B cell (primary cell): Measurements from ENCODE around the gene TMEM107. TPM values are rescaled to one million over a fixed set of nuclear protein-coding genes. Genes with fewer than 3 reads are reported as not detected.

ENCODE experiments used
- ATAC-seq: fragments of 200-7000 bp; cut with Tn5 transposase; one replicate; pipeline ENCODE4 v1.10.0; 2021; ENCODE audit warnings: low read depth, mild to moderate bottlenecking, moderate number of reproducible peaks, moderate library complexity
- CTCF ChIA-PET: fragments of 350-600 bp; sonication (Branson Sonifier 250); formaldehyde crosslinking; loops from one replicate; lab custom pipeline; 2021; ENCODE audit warnings: antibody characterized with exemption, inconsistent platforms; lab: Charles Lee
- POLR2A ChIA-PET: fragments of 350-600 bp; sonication (Branson Sonifier 250); formaldehyde crosslinking; loops from one replicate; lab custom pipeline; 2021; ENCODE audit warnings: antibody characterized with exemption; lab: Charles Lee
- DNase-seq: peaks from one replicate; pipeline ENCODE4 v3.0.0; 2013
- H2AFZ ChIP-seq: 2 replicates; pipeline ENCODE4 v1.6.1; 2012; ENCODE audit warnings: mild to moderate bottlenecking, low read depth, low read length; ENCODE audit not compliant: insufficient read depth, poor library complexity, severe bottlenecking
- H3K27ac ChIP-seq, 2 donors: 1 replicate in 1 of 2; 2 replicates in 1 of 2; pipeline ENCODE4 v1.5.1; 2012 to 2013; ENCODE audit warnings: low read length in 2 of 2, mild to moderate bottlenecking in 2 of 2, moderate library complexity in 1 of 2
- H3K27me3 ChIP-seq, 4 experiments: fragments of 200-600 bp in 1 of 4; sonication (generic) in 1 of 4; replicated peaks in 1 of 4; 1 replicate in 2 of 4; 2 replicates in 2 of 4; pipeline versions ENCODE4 v1.6.1 to v1.7.0; 2013 to 2016; ENCODE audit warnings: low read length in 3 of 4, mild to moderate bottlenecking in 2 of 4, mixed read lengths in 1 of 4, moderate library complexity in 1 of 4; ENCODE audit not compliant: insufficient read depth in 4 of 4, control insufficient read depth in 3 of 4; ENCODE audit errors: control extremely low read depth in 1 of 4
- H3K36me3 ChIP-seq, 2 experiments: replicated peaks in 1 of 2; 1 replicate in 1 of 2; 2 replicates in 1 of 2; pipeline versions ENCODE4 v1.6.1 to v1.7.1; 2013; ENCODE audit warnings: low read length in 1 of 2; ENCODE audit not compliant: insufficient read depth in 2 of 2, control insufficient read depth in 1 of 2; ENCODE audit errors: control extremely low read depth in 1 of 2, extremely low read depth in 1 of 2
- H3K4me1 ChIP-seq, 2 donors: fragments of 200-600 bp in 1 of 2; sonication (generic) in 1 of 2; 1 replicate in 1 of 2; 2 replicates in 1 of 2; pipeline versions ENCODE4 v1.5.1 to v1.6.1; 2013 to 2017; ENCODE audit warnings: low read length in 2 of 2; ENCODE audit not compliant: control insufficient read depth in 2 of 2, insufficient read depth in 2 of 2
- H3K4me2 ChIP-seq: replicated peaks from 2 replicates; pipeline ENCODE3; 2012; ENCODE audit warnings: mild to moderate bottlenecking, low read depth, low read length; ENCODE audit not compliant: poor library complexity, severe bottlenecking
- H3K4me3 ChIP-seq, 5 experiments: fragments of 200-600 bp in 1 of 5; sonication (generic) in 1 of 5; 1 replicate in 3 of 5; 2 replicates in 2 of 5; pipeline versions ENCODE4 v1.5.1 to v1.7.0; 2011 to 2016; ENCODE audit warnings: low read length in 4 of 5, mild to moderate bottlenecking in 4 of 5, low read depth in 2 of 5, control low read depth in 1 of 5, moderate library complexity in 1 of 5; ENCODE audit not compliant: insufficient read depth in 1 of 5; ENCODE audit errors: control extremely low read depth in 1 of 5, extremely low read depth in 1 of 5
- H3K79me2 ChIP-seq: fragments of 200-600 bp; sonication (generic); one replicate; pipeline ENCODE4 v1.6.0; 2016; ENCODE audit warnings: low read length; ENCODE audit not compliant: control insufficient read depth, insufficient read depth
- H3K9ac ChIP-seq: fragments of 200-600 bp; sonication (generic); 2 replicates; pipeline ENCODE4 v1.6.1; 2017; ENCODE audit warnings: mild to moderate bottlenecking, low read length, moderate library complexity
- H3K9me3 ChIP-seq, 3 donors: one replicate each; pipeline versions ENCODE4 v1.6.1 to v1.7.1; 2013; ENCODE audit warnings: low read length in 2 of 3; ENCODE audit not compliant: control insufficient read depth in 2 of 3, insufficient read depth in 1 of 3; ENCODE audit errors: control extremely low read depth in 1 of 3
- H4K20me1 ChIP-seq: 2 replicates; pipeline ENCODE4 v1.6.0; 2012; ENCODE audit warnings: mild to moderate bottlenecking, low read length; ENCODE audit not compliant: insufficient read depth, control insufficient read depth, poor library complexity, severe bottlenecking
- H3K27ac Mint-ChIP-seq: one replicate; pipeline ENCODE4 v1.8.0; 2021; ENCODE audit warnings: mixed read lengths
- H3K27me3 Mint-ChIP-seq: one replicate; pipeline ENCODE4 v1.8.0; 2021; ENCODE audit warnings: mixed read lengths
- H3K4me1 Mint-ChIP-seq: one replicate; pipeline ENCODE4 v1.8.0; 2021; ENCODE audit warnings: mixed read lengths
- H3K4me3 Mint-ChIP-seq: one replicate; pipeline ENCODE4 v1.8.0; 2021; ENCODE audit warnings: mixed read lengths
- H3K9me3 Mint-ChIP-seq: one replicate; pipeline ENCODE4 v1.8.0; 2022; ENCODE audit warnings: mixed read lengths; ENCODE audit not compliant: insufficient read depth
- CTCF ChIP-seq: fragments of 200-600 bp; IDR thresholded peaks from one replicate; pipeline ENCODE4 v1.8.0; 2022; ENCODE audit warnings: antibody characterized with exemption, mild to moderate bottlenecking
- EZH2 ChIP-seq: IDR thresholded peaks from 2 replicates; pipeline ENCODE4 v1.6.1; 2012; ENCODE audit warnings: borderline replicate concordance, low read depth, mild to moderate bottlenecking, moderate library complexity, low read length; ENCODE audit not compliant: insufficient read depth, poor library complexity, severe bottlenecking
- WGBS: methylation state at CpG from one replicate; pipeline ENCODE4 v1.1.5; 2013; ENCODE audit warnings: missing lambda C conversion rate; ENCODE audit not compliant: insufficient coverage; 5-methylcytosine and 5-hydroxymethylcytosine counted together
- intact Hi-C: fragments of 100-400 bp; cut with micrococcal nuclease; formaldehyde crosslinking; loops from one replicate; pipeline ENCODE4 v1.10.0; 2022
- polyA plus RNA-seq: library from polyadenylated mRNA; depleted of rRNA; stranded (reverse); fragments of >200 nt; gene quantifications from 2 replicates; pipeline ENCODE4 v1.2.3, GENCODE V29; 2012
- total RNA-seq, 2 donors: library from RNA; stranded (reverse); fragments of 120-200 nt in 1 of 2; gene quantifications; 1 replicate in 1 of 2; 2 replicates in 1 of 2; pipeline versions ENCODE4 v1.2.3 to v1.2.4, GENCODE V29; 2013 to 2022

Gene TMEM107
- total and polyA plus RNA-seq, 2 donors (not counting 1 experiment from before 2014, with no cell fraction given), result 13.3 to 30.3 TPM

GRCh38 chr17:8125947-8126490 is 50.2 kb downstream of the TMEM107 start:
- peak overlapping the region; percentile 94 for H3K4me3 Mint-ChIP-seq
- H3K9me3 ChIP-seq, result peaks cover 0 to 21% (median 0%) of the 10 kb centered on the region in 3 donors
- H3K27me3 Mint-ChIP-seq, result peaks cover 28% of the 10 kb centered on the region
- H3K36me3 ChIP-seq, result no peaks in the 10 kb centered on the region
- intact Hi-C loops, result loop anchor here (1.0 kb wide), 1 partner anchor 12 kb away; no protein-coding TSS in a partner anchor
- H3K27ac ChIP-seq, result no peak overlapping the region
- TF ChIP-seq CTCF (no peak), EZH2 (no peak)
- H3K27ac Mint-ChIP-seq, result peak overlapping the region; percentile 80
- peaks cover 0 to 46% (median 19%) of the 10 kb centered on the region in 4 experiments for H3K27me3 ChIP-seq
- DNase-seq (no peak), ATAC-seq (peak; percentile 4)
- H3K4me1 Mint-ChIP-seq, result peaks cover 53% of the 10 kb centered on the region
- H4K20me1 ChIP-seq, result peaks cover 34% of the 10 kb centered on the region
- H3K79me2 ChIP-seq, result no peaks in the 10 kb centered on the region
- CTCF ChIA-PET, result interaction anchor here (1.5 to 2.4 kb wide), 4 partner anchors 12 to 68 kb away, joined by 5 to 18 read pairs (median 7); no protein-coding TSS in a partner anchor
- WGBS, result under 1% methylated on average over 32 of the region's 35 CpGs
- POLR2A ChIA-PET, result interaction anchor here (0.6 to 0.8 kb wide), 3 partner anchors 13 to 742 kb away, joined by 3 read pairs; no protein-coding TSS in a partner anchor
- peaks cover 47 to 58% of the 10 kb centered on the region in 2 donors for H3K4me1 ChIP-seq
- H3K9ac ChIP-seq, result peak overlapping the region; percentile 83
- peak overlapping the region; percentile 91 for H3K4me2 ChIP-seq
- peak overlapping the region; percentile 88 for H2AFZ ChIP-seq
- peak overlapping the region; percentile 70 to 85 (median 72) for H3K4me3 ChIP-seq
- H3K9me3 Mint-ChIP-seq, result no peaks in the 10 kb centered on the region
